Left renal cortex interstitium (tissue), 4 donors: Measurements from ENCODE around the gene VAMP4. TPM values are rescaled to one million over a fixed set of nuclear protein-coding genes. Genes with fewer than 3 reads are reported as not detected.
"Not testable (repeated sequence)": the region's sequence is repeated elsewhere in the genome, so short reads cannot be mapped to it uniquely, and the experiment has no call there.

Experiments
- DNase-seq, 4 donors: peaks; one replicate each; pipeline ENCODE4 v3.0.0-alpha.2; 2013; ENCODE audit warnings: low read depth in 4 of 4, low spot score in 2 of 4, missing footprints in 1 of 4
- polyA plus RNA-seq, 4 donors: library from polyadenylated mRNA; unstranded; fragments of 120-200 nt; gene quantifications; one replicate each; pipeline ENCODE4 v1.2.1, GENCODE V29; 2013; ENCODE audit not compliant: insufficient read length in 4 of 4

Gene VAMP4
- polyA plus RNA-seq, 4 donors, result 13.5 to 17.7 (median 16.7) TPM

DNA sequence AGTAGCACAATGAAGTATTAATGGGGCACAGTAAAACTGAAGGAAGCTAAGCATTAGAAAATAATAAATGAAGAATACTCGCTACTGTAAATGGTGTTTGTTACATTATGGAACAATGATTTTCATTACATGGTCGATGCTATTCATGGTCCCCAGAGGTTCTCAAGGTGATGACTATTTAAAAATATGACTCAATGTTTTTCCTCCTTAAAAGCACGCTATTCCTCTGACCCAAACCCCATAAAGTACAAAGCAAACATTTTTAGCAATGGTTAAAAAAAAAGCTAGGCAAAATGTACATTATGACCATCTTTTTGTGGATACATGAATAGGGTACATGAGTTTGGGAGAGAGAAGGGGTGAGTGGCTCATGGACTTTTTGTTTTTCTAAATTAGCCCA, 34.3 kb downstream of the VAMP4 start:
- DNase-seq, result no peak

DNA sequence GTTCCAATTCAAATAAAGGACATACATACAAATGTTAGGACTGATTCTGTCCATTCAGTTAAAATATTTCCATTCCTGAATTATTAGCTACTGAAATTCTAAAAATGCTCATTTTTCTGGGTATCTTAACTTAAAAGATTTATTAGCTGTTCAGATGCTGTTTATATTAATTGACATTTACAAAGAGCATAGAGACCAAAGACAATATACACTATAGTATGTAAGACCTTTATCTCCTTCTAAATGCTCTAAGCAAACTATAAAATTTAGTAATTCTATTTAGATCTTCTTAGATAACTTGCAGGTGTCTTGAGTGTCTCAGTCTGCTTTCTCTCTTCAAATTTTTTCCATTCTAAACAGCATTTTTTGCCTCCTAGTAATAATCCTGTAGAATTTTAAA, 39.3 kb downstream of the VAMP4 start:
- no peak for DNase-seq

DNA sequence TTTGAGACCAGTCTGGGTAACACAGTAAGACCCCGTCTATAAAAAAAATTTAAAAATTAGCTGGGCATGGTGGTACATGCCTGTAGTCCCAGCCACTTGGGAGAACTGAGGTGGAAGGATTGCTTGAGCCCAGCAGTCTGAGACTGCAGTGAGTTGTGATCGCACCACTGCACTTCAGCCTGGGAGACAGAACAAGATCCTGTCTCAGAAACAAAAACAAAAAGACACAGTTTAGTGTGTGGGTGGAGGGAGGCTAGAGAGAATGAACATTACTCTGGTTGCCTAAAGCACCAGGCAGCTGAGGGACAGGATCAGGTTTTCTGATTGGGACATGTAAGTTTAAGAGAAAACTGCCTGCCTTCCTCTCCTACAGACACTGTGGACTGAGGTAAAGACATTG, 42.3 kb downstream of the VAMP4 start:
- peak in 1 of 4 donors; percentile 24 for DNase-seq

DNA sequence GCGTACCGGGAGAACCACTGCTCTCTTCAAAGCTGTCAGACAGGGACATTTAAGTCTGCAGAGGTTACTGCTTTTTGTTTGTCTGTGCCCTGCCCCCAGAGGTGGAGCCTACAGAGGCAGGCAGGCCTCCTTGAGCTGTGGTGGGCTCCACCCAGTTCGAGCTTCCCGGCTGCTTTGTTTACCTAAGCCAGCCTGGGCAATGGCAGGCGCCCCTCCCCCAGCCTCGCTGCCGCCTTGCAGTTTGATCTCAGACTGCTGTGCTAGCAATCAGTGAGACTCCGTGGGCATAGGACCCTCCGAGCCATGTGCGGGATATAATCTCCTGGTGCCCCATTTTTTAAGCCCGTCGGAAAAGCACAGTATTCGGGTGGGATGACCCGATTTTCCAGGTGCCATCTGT, 46.1 kb downstream of the VAMP4 start:
- not testable (repeated sequence) for DNase-seq

DNA sequence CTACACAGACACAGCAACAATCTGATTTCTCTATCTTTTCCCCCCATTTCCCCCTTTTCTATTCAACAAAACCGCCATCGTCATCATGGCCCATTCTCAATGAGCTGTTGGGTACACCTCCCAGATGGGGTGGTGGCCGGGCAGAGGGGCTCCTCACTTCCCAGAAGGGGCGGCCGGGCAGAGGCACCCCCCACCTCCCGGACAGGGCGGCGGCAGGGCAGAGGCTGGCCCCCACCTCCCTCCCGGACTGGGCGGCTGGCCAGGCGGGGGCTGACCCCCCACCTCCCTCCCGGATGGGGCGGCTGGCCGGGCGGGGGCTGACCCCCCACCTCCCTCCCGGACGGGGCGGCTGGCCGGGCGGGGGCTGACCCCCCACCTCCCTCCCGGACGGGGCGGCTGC, 48.3 kb downstream of the VAMP4 start:
- not testable (repeated sequence) for DNase-seq

DNA sequence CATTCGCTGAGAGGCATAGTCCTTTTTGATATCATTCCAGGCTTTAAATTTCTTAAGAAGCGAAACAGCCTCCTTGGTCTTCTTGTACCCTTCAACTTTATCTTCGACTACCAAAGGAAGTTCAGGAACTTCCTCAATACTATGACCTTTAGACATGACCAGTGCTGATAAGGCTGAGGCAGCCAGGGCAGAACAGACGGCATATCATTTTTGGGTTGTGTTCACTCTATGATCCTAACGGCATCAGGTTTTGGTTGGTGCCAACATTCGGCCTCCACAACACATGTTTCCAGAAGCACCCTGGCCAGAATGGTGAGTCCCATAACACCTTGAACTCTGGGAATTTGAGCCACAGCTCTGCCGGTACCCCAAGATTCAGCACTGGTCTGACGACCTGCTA, 58.0 kb downstream of the VAMP4 start:
- no peak for DNase-seq

DNA sequence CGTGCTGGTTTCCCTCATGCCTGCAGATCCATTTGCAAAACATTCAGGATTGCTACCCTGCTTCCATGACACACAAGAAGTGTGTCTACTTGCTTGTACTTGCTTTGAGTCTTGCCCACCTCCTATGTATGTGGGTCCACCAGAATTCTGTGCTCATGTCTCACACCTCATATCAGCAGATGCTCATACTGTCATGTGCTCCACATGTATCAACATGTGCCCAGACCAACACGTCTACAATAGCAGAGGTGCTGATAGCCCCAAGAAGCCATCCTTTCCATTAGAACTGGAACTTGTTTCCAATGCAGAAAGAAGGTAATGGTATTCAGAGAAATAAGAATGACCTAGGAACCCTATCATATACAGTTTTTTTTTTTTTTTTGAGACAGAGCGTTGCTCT, 61.5 kb downstream of the VAMP4 start:
- no peak for DNase-seq

DNA sequence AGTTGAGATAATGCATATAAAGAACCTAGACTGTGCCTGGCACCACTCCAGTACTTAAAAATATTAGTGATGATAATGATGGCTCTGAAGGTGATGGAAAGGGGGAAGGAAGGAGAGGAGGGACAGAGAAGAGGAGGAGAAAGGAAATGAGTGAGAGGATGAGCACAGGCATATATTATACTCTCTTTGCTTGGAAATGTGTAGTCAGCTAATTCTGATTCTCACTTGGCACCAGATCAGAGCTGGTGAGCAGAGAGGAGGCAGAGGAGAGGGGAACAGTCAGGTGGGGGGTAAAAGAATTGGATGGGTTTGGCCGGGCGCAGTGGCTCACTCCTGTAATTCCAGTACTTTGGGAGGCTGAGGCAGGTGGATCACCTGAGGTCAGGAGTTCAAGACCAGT, 65.0 kb downstream of the VAMP4 start:
- DNase-seq, result no peak

DNA sequence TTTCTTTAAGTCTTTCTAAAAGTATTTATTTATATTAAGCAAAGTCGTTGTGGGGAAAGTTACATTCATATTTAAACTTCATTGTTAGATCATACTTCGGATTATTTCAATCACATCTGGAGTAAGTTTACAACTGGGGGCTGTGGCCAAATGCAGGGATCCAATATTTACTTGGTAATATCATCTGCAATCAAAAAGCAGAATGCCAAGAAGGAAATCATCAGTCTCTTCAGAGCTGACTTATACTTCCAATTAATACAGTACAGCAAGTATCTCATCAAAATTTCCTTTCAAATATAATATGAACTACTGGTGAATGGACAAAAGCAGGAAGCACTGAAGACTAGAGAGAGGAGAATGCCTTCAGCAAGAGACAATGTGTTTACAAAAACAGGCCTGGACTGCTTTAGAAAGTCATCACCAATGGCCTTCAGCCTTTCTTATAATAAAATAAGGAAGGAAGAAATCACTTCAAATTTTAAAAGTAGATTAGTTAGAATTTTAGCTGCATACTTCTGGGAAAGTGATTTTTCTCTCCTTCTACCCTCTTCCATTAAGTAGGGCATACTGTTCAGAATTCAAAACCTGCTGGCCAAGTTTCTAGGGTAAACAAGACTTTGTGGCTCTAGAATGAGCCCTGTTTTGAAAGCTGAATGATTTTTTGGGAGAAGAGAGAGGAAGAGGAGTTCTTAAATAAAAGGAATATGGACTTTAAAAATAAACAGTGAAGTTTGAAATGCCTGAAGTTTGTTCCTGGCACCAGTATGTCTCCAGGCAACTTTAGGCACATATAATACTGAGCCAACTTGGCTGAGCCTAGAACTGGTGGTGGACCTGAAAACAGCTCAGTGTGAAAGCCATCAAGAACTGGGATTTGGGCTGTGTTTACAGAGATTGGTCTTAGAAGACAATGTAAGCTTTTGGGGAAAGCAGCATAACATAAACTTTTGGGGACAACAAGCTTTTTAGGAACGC, 67.1 kb downstream of the VAMP4 start:
- DNase-seq, result no peak

DNA sequence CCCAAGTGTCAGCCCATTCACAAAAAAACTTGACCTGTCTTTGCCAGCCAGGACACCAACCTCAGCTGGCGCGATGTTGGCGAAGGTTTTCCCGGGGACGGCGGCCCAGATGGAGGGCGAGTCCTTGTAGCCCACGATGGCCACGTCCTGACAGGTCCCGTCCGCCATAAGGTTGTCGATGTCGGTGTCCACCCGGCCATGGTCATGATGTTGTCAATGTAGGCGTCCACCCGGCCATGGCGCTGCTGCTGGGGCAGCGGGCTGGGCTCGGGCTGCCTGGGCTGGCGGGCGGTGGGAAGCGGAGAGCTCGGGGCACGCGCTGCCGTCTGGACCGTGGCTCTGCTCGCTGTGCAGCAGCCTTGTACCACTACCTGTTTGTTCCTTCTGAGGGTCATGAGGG, 71.1 kb downstream of the VAMP4 start:
- DNase-seq, result no peak

DNA sequence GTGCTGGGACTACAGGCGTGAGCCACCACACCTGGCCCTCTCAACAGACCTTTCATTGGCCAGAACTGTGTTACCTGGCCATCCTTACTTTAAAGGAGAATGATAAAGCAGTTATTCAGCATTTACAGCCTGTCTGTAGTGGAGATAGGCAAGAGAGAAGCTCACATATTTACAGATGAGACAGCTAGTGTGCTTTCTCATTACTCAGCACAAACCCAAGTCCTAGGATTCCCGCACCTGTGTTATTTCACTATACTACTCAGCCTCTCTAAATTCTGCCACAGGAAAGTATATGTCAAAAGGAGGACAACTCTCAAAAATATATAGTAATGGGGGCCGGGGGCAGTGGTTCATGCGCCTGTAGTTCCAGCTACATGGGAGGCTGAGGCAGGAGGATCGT, 73.5 kb downstream of the VAMP4 start:
- no peak for DNase-seq

DNA sequence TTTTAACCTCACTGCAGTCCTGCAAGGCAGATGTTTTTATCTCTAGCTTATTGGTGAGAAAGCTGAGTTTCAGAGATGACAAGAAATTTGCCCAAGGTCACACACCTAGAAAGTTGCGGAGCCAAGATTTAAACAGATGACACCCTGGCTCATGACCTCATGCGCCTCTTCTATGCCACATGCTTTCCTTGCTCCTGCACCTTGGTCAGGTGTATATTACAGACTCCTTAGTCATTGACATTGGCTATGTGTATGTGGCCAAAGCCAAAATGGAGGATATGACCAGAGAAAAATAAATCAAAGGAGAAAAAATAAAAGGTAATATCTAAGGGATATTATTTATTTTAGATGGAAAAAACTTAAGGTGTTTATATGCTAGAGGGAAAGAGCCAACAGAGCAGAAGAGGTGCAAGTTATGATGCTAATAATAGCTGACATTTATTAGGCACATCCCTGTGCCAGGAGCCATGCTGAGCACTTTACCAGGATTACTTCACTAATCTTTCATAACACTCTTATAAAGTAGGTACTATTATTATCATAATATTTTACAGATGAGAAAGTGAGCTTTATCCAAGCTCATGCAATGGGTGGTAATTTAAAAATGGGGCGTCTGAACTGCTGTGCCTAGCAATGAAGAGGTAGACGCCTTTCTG, 75.6 kb downstream of the VAMP4 start:
- no peak for DNase-seq

DNA sequence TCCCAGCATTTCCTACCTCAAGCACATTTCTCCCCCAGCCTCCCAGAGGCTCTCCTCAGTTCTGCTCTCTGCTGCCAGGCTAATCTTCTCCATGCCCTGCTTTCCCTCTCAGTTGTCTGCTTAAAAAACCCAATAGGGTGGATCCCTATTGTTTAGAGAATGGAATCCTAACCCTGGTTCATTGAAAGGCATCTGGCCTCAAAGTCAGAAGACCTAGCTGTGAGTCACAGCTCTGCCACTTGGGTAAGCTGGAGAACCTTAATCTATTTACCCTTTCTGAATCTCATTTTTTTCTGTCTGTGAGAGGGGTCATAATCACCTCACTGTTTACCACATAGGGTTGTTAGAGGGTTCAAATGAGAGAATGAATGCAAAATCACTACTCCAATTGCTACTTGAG, 76.9 kb downstream of the VAMP4 start:
- no peak for DNase-seq

DNA sequence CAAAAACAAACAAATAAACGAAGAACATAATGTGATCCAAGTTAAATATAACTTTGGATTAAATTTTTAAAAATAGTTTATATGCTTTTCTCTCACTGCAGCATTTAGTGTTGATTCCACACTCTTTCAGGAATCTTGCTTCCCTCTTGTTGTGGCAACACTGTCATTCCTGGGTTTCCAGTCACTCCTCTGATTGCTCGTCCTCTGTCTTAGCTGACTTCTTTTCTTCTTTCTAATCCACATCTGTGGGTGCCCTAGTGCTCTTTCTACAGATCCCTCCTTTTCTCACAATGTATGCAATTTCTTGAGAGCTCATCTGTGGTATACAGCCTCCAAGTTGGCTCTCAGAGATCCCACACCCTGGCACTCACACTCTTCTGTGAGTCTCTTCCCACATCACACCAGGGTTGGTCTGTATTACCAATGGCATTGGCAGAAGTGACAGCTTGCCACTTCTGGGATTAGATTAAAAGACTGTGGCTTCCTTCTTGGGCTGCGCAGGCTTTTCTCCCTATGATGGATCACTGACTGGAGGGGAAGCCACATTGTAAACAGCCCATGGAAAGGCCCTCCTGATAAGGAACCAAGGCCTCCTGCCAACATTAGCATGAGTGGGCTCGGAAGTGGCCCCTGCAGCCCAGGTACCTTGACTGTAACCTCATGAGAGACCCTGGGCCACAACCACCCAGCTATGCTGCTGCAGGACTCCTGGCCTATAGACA, 77.8 kb downstream of the VAMP4 start:
- DNase-seq, result no peak

DNA sequence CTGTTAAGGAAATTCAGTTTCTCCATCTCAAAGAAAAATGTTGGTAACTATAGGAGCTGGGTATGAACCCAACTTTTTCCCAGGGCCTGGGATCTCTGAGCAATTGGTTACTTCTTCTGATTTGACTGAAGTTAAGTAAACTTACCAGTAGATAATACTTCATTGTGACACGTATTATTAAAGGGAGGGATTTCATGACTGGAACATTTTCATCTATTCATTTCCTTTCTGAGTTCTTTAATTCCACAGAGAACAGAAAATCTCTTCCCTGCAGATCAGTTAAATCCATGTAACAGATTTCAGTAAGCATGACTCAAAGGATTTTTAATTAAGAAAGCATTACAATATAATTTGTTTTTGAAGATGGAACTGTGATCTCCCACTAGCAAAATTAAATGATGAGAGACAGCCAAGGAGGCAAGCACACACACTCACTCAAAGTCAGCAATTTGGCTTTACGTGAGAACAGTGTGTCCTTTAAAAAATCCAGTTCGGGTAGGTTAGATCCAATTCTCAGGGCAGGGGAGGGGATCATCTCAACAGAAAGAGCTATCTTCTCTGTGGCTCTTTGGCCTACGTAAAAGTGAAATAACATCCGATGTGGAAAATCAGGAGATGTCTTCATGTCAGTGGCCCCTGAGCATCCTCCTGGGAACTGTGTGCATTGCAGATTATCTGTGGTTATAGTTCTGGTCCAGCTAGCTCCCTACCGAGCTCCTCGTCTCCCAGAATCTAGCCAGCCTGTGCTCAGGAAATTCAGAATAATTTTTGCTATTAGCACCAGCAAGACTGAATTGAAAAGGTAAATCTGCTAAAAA, 78.6 kb downstream of the VAMP4 start:
- no peak for DNase-seq

DNA sequence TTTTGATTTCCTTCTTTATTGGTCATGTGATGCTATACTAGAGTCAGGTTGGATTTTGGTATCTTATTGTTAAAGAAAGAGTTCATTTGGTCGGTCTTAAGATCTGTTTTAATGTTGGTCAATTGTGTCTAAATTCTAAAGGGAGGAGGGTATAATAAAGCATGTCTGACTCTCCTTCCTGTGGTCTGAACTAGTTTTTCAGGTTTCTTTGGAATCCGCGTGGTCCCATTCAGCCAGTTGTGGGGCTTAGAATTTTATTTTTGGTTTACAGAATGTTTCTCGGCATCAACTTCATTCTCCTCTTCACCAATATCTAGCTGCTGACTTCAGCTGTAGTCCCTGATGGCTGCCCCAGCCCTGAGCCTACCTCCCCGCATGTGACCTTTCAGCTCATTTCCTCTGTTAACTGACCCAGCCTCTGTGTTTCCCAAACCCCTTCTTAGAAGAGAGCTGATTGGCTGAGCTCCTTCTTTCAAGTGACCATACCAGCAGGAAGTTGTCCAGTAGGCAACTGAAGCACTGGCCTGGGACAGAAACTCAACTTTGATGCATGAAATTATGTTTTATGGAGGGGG, 80.7 kb downstream of the VAMP4 start:
- no peak for DNase-seq

DNA sequence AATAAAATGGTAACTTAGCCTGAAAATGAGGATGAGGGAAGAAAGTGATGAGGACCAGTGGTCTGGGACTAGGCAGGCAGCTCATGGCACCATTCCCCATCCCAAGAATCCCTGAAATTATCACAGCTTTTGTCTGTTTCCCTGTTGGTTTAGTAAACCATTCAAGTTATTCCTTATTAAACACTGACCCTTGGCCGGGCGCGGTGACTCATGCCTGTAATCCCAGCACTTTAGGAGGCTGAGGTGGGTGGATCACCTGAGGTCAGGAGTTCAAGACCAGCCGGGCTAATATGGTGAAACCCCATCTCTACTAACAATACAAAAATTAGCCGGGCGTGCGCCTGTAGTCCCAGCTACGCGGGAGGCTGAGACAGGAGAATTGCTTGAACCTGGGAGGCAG, 85.7 kb downstream of the VAMP4 start:
- DNase-seq, result not testable (repeated sequence)

DNA sequence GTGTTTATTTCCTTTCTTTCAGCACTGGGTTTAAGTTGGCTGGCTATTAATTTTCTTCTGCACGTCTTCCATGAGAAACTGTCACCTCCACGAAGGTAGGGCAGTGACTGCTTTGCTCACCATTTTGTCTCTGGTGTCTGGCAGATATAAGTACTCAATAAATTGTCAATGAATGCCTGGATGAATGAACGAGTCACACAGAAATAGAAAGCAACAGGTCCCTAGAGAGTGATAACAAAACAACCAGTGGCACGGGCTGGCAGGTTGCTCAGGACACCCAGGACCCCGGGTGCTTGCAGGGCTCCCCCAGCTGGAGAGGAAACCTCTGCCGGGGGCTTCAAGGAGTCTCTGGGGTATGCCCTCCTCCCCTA, 86.1 kb downstream of the VAMP4 start:
- no peak for DNase-seq

DNA sequence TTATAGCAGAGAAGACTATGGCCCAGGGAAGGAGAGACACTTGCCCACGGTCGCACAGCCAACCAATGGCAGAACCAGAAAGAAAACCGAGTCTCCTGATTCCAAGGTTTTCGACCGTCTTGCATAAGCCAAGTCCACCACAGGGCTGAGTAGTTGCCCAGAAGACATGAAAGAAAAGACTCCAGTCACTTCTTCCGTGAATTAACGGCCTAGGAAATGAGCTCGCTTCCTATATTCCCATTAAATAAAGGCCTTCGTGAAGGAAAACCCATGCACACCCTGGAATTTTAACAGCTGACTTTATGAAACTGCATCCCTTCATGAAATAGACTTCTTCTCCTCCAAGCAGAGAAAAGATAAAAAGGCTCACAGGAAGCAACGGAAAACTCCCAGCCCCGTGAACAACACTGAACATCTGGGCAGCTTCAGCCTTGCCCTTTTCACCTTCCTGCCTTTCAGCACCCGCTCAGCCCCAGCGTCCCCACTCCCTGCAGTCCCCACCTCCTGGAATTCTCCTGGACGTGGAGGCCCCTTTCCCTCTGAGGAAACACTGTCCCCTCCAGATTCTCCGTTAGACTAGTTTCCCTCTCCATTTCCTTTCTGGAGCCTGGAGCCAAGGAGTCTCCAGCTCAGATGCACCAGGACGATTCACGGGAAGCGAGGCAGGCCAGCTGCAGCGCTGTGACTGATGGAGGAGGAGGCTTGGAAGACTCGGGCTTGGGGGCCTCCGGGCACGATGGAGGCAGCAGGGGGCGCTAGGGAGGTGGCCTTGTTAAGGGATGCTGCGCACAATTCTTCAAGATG, 86.7 kb downstream of the VAMP4 start:
- DNase-seq, result peak in 3 of 4 donors; percentile 28 to 54 (median 48)
